HG03045 (cell line): ENCODE results near the gene NALCN.

Experiments
- ATAC-seq: cut with Tn5 transposase; IDR thresholded peaks from one replicate; pipeline ENCODE4 v1.9.1; 2021; ENCODE audit warnings: mild to moderate bottlenecking, moderate library complexity; ENCODE audit not compliant: unreplicated experiment

Gene NALCN

DNA sequence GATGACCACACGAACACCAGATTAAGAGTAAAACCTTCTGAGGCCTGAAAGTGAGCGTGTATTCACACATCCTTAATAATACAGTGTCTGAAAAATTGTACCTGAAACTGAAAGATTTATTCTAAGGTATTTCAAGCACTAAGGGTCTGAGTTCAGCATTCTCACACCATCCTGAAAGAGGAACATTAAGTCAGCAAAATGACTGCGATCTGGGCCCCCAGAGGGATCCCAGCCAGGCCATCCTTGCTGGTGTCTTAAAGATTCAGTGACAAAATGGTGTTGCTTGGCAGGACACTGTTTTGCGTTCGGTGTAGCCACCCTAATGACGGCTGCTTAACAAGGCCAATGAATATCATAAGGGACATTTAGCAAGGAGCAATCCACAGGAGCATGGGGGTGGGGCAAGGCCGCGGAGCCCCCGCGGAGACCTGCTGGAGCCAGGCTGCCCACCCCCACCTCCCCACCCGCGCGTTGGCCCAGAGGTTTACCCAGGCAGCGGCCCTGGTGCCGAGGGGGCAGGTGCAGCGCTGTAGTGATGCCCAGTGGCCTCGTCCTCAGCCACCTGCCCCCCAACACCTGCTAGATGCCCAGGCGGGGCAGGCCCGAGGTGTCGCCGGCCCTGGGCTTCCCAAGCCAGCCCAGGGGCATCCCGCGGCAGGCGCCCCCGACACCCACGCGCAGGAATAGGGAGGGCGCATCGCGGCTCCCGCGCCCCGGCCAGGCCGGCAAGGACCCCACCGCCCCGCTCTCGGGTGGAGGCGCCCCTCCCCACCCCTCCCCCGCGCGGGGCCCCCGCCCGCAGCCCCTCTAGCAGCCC, 742 bp downstream of the NALCN start:
- ATAC-seq: no peak

DNA sequence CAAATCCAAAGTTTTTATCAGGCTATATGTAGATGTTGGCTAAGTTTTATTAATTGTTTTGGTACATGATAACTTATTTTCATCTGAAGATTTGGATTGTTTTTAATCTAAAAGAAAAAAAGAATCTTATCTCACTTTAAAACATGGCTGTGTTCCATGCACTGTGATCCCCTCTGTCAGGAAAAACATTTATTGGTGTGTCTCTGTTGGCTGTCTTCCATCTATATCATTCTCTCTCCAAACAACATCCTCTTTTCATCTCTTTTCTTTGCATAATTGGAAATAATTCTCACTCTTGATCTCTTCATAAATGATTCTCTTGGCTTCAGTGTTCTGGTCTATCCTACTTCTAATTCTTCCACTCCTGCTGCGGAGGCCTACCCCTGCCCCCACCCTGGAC, 4.2 kb downstream of the NALCN start:
- ATAC-seq: no peak

DNA sequence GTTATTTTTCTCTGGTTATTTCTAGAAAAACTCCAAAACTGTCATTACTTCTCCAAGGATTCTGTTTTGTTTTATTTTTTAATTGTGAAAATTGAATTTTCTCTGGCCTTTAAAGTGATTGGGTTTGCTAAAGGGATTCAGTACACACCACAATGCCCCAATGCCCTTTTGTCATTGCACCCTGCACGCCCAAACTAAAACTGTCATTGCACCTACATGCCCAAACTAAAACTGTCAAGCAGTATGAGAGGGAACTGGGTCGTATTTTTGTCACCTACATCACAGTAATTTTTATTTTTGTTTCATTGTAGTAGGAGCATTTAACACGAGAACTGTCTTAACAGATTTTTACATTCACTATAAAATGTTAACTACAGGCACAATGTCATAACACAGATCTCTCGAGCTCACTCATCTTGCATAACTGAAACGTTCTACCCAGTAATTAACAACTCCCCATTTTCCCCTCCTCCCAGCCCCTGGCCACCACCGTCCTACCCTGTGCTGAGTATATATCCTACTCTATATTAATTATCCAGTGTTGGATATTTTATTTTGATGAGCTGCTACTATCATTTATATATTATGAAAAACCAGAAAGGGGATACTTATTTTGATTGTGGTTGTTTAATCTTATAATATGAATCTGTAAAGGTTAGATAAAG, 7.2 kb downstream of the NALCN start:
- ATAC-seq: no peak

DNA sequence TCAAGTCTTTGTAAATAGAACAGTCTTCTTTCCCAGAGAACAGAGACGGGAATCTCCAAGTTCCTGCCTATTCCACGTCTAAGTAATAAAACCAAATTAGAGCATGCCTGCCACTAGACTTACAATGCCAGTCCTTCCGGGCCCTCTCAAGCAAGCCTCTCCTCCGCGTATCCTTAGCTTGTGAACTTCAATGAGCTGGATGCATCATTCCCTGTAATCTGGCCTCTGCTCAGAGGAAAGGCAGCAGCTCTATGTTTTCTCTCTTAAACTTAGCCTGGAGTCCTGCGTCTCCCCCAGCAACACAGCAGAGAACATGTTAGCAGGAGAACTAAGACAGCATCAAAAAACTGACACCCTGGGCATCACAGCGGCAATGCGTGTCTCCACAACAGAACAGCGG, 8.2 kb downstream of the NALCN start:
- ATAC-seq: no peak

DNA sequence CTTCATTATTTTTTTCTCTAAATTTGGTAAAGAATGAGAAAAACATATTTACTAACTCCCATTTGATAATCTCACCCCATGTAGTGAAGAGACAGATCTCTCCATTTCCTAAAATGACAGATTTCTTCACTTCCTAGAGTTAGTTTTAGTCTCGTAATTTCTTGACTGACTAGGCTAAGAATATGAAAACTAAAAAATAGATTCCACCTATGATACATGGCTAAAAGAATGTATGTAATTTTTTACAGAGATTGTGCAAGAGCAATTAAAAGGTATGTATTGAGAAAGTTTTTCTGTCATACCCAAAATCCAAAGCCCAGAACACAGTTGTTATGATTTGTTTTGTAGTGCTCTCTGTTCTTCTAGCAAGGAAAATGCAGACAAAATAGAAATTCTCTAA, 9.5 kb downstream of the NALCN start:
- ATAC-seq: no peak

DNA sequence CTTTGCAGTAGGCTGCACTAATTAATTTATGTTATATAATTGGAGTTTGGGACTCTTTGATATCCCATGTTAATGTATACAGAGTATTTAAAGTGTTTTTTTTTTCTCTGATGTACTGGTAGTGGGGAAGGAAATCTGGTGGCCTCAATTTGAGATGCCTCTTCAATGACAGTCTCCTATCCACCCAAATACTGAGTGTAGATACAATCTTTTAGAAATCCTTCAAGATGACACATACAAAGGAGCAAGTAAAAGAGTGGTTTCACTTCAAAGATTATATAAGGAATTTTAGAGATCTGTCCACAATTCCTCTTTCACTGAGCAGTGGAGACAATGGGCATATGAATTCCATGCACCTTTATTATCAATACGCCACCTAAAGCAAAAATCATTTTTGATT, 15.1 kb downstream of the NALCN start:
- ATAC-seq: no peak

DNA sequence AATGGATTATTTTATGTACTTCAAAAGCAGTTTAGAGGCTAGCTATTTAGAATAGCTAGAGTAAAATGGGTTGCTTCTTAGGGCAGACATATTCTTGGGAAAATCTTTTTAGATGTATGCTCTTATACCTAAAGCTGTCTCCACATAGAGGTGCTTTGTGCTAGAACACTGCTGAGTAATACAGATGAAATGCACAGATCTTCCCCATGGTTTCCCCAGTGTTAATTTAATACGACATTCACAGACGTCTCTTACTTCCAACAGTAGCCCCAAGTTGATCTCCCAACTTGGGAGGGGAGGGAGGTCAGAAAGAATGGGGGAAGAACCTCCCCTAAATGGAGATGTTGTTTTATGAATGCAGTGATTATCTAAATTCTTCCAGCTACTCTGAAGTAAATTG, 16.9 kb downstream of the NALCN start:
- no peak for ATAC-seq

DNA sequence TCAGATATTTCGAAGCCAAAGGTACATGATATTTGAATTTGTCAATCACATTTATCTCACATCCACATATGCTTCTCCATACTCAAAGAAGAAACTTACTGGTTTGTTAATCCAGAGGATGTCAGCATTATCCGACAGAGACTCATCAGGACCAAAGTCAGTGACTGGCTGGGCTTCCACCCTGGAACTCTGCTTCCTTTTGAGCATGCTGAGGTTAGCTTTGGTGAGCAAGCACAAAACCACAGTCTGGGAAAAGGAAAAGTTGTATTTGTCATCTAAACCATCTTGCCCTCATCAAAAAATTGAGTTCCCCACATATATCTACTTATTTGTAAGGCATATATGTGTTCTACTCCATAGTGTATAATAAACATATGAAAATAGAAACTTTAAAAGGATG, 17.4 kb downstream of the NALCN start:
- no peak for ATAC-seq

DNA sequence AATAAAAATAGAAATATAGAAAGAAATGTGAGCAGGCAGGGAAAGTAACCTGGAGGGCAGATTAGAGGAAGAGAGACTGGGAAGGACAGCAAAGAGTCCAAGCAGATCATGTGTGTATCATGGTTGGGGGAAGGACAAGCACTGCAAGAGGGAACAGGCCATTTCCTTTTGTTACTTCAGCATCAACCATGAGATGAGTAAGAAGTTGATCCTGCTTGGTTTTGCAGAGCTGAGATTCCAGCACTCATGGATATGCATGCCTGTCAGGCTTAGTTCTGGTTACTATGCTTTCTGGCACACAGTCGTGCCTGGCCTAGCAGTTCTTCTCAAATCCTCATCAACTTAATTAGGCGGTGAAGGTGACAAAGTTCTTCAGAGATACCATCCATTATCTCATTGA, 18.1 kb downstream of the NALCN start:
- no peak for ATAC-seq

DNA sequence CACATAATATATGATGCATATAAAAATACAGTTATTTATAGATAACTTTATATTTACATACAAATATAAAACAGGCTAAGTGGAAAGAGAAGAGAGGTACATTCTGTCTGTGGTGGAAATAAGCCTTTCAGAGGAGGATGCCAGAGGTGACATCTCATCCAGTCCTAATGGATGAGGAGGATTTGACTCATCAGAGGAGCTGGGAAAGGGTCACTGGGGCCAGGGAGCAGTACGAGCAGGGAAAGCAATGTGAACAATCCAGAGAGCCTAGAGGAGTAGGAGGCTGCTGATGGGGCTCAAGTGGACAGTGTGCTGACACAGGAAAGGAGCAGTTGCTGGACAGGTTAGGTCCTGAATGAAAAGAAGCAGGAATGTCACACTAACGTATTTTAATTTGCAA, 18.6 kb downstream of the NALCN start:
- ATAC-seq: no peak

DNA sequence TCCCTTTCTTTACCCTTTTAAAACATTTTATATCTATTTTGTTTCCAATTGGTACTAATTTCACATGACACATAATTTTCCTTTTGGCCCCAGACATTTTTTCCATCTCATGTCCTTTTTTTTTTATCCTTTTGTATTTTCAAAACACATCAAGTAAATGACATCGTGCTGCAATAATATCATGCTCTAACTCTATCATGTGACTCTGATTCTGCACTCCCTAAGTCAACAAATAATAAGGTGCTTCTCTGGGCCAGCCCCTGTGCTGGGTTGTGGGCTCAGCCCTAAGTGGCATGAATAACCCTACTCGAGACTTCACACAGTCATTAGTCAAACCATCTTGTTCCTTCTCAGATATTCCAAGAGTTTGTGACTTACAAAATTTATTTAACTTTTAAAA, 21.7 kb downstream of the NALCN start:
- no peak for ATAC-seq

DNA sequence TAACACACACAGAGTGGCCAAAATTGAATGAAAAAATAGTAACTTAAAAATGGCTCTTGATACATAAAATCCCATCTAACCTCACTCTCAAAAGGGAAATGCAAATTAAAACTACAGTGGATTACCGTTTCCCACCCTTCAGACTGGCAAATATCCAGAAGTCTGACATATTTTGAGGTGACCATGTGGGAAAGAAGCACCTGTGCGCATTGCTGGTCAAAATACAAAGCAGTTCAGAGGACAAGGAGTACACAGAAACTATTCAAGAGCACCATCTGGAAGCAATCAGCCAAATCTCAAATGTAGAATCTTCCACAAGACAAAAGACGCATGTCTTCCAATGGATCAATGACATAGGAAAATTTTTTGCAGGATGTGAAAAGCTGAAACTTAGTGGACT, 23.2 kb downstream of the NALCN start:
- no peak for ATAC-seq

DNA sequence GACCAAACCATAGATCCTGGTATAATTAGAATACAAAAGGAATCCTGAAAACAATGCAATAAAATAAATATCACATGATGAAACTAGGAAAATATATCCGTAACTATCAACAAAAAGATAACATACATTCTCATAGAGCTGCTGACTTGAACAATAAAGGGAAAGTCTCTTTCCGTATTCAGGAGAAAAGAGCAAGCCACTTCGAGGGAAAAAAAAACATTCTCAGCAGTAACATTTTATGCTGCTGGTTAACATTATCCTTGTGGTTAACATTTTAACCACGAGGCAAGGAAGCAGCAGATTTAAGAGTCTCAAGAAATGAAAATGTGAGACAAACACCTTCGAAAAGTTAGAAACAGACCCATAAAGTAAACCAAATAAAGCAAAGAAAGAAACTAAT, 25.8 kb downstream of the NALCN start:
- ATAC-seq: no peak

DNA sequence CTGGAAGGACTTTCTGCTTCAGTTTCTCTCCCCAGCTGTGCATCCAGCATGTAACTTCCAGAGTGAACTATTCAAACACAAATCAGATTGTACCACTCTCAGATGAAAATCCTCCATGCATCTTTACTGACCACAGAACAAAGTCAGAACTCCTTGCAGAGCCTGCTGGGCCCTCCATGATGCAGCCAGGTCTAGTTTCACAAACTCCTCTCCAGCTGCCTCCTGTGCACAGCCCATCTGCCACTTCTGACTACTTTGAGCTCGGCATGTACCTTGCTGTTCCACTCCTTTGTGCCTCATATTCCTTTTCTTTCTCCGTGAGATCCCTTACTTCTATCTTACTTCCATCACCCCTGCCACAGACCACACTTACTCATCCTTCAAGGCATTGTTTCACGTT, 31.4 kb downstream of the NALCN start:
- ATAC-seq: no peak

DNA sequence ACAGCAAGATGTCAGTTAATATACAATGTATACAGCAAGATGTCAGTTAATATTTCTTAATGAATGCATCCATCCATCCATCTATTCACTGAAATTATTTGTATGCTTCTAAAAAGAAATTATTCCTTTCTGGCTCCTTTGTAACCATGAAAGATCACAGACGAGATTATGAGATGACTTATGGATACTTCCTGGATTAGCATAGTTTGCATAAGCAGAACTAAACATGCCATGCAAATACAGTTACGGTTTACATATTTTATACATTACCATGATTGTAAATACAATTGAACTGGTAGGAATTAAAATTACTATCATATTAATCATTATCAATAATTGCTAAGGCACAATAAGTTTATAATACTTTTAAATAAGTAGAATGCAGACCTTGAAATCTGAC, 32.7 kb downstream of the NALCN start:
- no peak for ATAC-seq

DNA sequence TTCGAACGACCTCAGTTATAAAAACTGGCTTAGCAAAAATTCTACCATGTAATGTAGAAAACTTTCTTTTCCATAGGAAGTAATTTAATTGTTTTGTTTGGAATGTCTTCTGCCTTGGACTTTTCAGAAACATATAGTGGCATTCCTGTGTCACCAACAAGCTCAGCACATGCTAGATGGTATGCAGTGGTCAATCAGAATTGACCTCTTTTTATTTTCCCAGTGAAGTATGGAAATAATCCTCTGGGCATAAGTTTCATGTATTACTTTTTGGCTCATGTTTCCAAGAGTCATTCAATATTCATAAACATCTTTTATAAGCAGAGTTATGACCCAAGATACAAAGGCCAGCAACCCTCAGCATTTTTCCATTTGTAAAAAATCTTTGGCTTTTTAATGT, 33.6 kb downstream of the NALCN start:
- no peak for ATAC-seq

DNA sequence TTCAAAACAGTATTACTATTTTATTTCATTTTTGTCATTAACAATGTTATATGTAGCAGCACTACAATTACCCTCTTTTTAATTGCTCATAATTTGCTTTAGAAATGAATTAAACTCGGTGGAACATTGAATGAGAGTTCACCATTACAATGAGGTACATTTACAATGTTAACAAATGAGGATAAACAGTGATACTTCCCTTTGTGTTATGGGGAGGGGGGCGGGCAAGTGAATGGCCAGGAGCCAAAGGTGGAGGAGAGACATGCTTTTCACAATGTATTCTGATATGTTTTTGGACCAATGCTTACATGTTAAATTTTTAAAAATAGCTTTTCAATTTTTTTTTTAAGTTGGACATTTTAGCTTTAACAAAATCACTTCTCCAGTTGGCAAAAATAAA, 34.2 kb downstream of the NALCN start:
- ATAC-seq: no peak

DNA sequence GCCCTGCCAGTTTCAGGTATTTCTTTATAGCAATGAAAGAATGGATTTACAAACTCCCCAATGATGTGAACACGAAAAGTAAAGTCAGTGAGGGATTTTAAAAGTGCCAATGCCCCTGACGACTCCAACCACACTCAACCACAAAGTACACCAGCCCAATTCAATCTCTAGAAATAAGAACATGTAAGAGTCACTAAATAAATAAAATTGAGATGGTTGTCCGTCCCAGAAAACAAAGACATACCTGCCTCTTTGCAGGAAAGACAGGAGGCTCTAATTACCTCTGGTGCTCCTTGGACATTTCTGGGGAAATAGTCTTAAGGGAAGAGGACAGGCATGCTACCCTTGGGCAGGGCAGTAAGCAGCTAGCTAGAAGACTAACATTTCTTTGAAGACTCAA, 55.8 kb downstream of the NALCN start:
- ATAC-seq: no peak

DNA sequence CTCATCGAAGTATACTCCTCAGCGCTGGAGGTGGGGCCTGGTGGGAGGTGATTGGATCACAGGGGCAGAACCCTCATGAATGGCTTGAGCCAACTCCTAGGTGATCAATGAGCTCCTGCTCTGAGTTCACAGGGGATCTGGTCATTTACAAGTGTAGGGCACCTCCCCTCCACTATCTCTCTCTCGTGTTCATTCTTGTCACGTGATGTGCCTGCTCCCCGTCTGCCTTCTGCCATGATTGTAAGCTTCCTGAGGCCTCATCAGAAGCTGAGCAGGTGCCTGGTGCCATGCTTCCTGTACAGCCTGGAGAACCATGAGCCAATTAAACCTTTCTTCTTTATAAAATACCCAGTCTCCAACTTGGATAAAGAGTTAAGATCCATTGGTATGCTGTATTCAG, 61.4 kb downstream of the NALCN start:
- no peak for ATAC-seq

DNA sequence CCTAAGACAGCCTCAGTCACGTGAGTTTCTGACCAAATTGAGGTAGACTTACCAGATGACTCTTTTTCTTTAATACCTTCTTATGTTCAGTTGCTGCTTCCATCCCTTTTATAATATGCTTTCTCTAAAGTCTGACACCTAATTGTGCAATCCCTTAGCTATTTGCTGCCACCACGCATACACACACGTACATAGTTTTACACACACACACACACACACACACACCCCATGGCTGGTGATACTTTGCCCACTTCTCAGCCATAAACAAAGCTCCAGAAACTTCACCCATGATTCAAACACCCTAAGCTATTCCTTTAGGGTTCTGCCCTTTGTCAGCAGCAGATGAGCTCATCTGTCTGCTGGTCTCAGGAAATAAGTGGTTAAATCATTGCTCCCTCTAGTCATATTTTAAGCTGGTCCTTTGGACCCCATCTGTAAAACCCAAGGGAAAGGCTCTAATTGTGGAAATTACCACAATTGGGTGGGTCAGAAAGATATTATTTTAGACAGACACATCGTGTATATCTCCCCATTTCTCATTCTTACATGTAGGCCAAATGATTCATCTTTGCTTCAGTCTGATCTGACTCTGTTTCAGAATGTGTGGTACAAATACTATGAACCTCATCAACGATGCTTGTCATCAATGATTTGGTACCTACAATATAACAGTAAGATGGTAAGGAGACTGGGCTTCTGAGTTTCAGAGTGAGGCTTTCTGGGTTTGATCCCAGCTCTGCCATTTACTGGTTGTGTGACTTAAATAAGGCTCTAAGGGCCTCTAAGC, 69.2 kb downstream of the NALCN start:
- ATAC-seq: no peak

DNA sequence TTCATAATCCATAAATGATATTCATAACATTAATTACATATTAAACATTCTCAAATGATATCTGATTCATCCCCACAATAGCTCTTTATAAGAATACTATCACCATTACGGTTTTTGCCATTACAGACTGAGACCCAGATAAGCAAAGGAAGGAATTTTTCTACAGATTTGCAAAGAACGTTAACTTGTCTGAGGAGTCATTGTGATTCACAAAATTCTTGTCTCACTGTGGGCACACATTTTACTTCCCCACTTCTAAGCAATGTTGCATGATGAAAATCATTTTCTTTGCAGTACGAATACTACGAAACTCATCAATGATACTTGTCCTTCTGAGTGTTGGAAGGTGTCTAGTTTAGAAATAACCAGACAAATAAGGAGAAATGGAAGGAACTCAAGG, 70.1 kb downstream of the NALCN start:
- no peak for ATAC-seq
